ENCODE measurements around the gene ARID3A. TPM values are rescaled to one million over a fixed set of nuclear protein-coding genes. Genes with fewer than 3 reads are reported as not detected.
A peak's percentile ranks its signal among the peaks of the same experiment; 100 is the strongest.

Gene ARID3A
- total RNA-seq, 4 donors from 2014 or later: 1.3 to 22.0 (median 3.8) TPM

GRCh38 chr19:925087-925525, 729 bp upstream of the ARID3A start:
- H3K9me3 ChIP-seq: no peaks in the 10 kb centered on the region
- intact Hi-C loops (cut with DNase I; ENCODE audit: low total_unique reads): loop anchor here (10.0 kb wide), 2 partner anchors 160 to 180 kb away; partner anchors contain the start of gene GPX4
- TF ChIP-seq CTCF (IDR thresholded peaks at IDR 0.05) (no peak), POLR2A (IDR thresholded peaks at IDR 0.05) (no peak)
- peaks cover 3 to 12% of the 10 kb centered on the region in 2 donors for H3K27me3 ChIP-seq
- no peak for DNase-seq
- H3K36me3 ChIP-seq: no peaks in the 10 kb centered on the region
- peak overlapping the region; percentile 53 to 74 for H3K4me3 ChIP-seq
- H3K27ac ChIP-seq: peak overlapping the region; percentile 79 to 80
- H3K4me1 ChIP-seq: peaks cover 0 to 12% of the 10 kb centered on the region in 2 donors

GRCh38 chr19:926323-926588, 421 bp downstream of the ARID3A start:
- no peaks in the 10 kb centered on the region for H3K9me3 ChIP-seq
- peaks cover 1 to 3% of the 10 kb centered on the region in 2 donors for H3K27me3 ChIP-seq
- TF ChIP-seq CTCF (IDR thresholded peaks at IDR 0.05): no peak
- no peak for TF ChIP-seq POLR2A (IDR thresholded peaks at IDR 0.05)
- peaks cover 0 to 6% of the 10 kb centered on the region in 2 donors for H3K4me1 ChIP-seq
- intact Hi-C loops (cut with DNase I; ENCODE audit: low total_unique reads): loop anchor here (10.0 kb wide), 2 partner anchors 161 to 179 kb away; partner anchors contain the start of gene GPX4
- H3K4me3 ChIP-seq: peak overlapping the region; percentile 53 to 74
- no peak for DNase-seq
- no peaks in the 10 kb centered on the region for H3K36me3 ChIP-seq
- peak overlapping the region; percentile 79 to 80 for H3K27ac ChIP-seq

- Histone ChIP-seq H3K36me3 (no peaks in the 10 kb centered on the region), H3K4me3 (peak overlapping the region; percentile 53 to 74), H3K27ac (peak overlapping the region; percentile 79 to 80), H3K27me3 (no peaks in the 10 kb centered on the region), H3K4me1 (peaks cover 0 to 6% of the 10 kb centered on the region in 2 donors), H3K9me3 (no peaks in the 10 kb centered on the region)
- intact Hi-C loops (cut with DNase I; ENCODE audit: low total_unique reads): loop anchor here (10.0 kb wide), 2 partner anchors 162 to 178 kb away; partner anchors contain the start of gene GPX4
- no peak for TF ChIP-seq CTCF (IDR thresholded peaks at IDR 0.05)
- no peak for TF ChIP-seq POLR2A (IDR thresholded peaks at IDR 0.05)
- peak; percentile 69 to 75 for DNase-seq
Observed at GRCh38 chr19:926589-927350, 935 bp downstream of the ARID3A start.

- intact Hi-C loops (cut with DNase I; ENCODE audit: low total_unique reads): loop anchor here (10.0 kb wide), 2 partner anchors 163 to 177 kb away; partner anchors contain the start of gene GPX4
- Histone ChIP-seq H3K4me3 (peak overlapping the region; percentile 53 to 74), H3K27ac (peak overlapping the region; percentile 79 to 80), H3K9me3 (no peaks in the 10 kb centered on the region), H3K27me3 (no peaks in the 10 kb centered on the region), H3K36me3 (no peaks in the 10 kb centered on the region), H3K4me1 (peaks cover 0 to 6% of the 10 kb centered on the region in 2 donors)
- DNase-seq: no peak
- no peak for TF ChIP-seq POLR2A (IDR thresholded peaks at IDR 0.05)
- no peak for TF ChIP-seq CTCF (IDR thresholded peaks at IDR 0.05)
Observed at GRCh38 chr19:927351-927779, 1.5 kb downstream of the ARID3A start.

- Histone ChIP-seq H3K27me3 (no peaks in the 10 kb centered on the region), H3K9me3 (no peaks in the 10 kb centered on the region), H3K4me1 (peaks cover 0 to 11% of the 10 kb centered on the region in 2 donors), H3K36me3 (no peaks in the 10 kb centered on the region), H3K4me3 (no peak overlapping the region), H3K27ac (peak overlapping the region; percentile 79 to 80)
- DNase-seq: peak in 1 of 2 donors; percentile 15
- no peak for TF ChIP-seq CTCF (IDR thresholded peaks at IDR 0.05)
- no peak for TF ChIP-seq POLR2A (IDR thresholded peaks at IDR 0.05)
- intact Hi-C loops (cut with DNase I; ENCODE audit: low total_unique reads): loop anchor here (10.0 kb wide), 2 partner anchors 163 to 177 kb away; partner anchors contain the start of gene GPX4
Observed at GRCh38 chr19:927780-928401, 2.1 kb downstream of the ARID3A start.

Measured in uterus (tissue), 4 donors.